Occipital lobe (tissue), 2 donors: Measurements from ENCODE around the gene CPNE5. TPM values are rescaled to one million over a fixed set of nuclear protein-coding genes. Genes with fewer than 3 reads are reported as not detected.

ENCODE experiments used
- DNase-seq: peaks from one replicate; lab custom pipeline; 2025; lab: John Stamatoyannopoulos, UW
- total RNA-seq: library from RNA; depleted of rRNA; stranded (reverse); fragments of >200 nt; gene quantifications from one replicate; pipeline ENCODE4 v1.2.3, GENCODE V29; 2014

Gene CPNE5
- total RNA-seq, 1 donor from 2014 or later = 4.8 TPM

GRCh38 chr6:36836111-36837021 is 2.9 kb downstream of the CPNE5 start:
- DNase-seq = no peak

- no peak for DNase-seq
Observed at GRCh38 chr6:36834576-36835341, 4.5 kb downstream of the CPNE5 start.

GRCh38 chr6:36833182-36833789 is 6.0 kb downstream of the CPNE5 start:
- DNase-seq = no peak

- DNase-seq = no peak
Observed at GRCh38 chr6:36832313-36832712, 6.9 kb downstream of the CPNE5 start.

GRCh38 chr6:36830577-36830976 is 8.7 kb downstream of the CPNE5 start:
- DNase-seq = no peak

- no peak for DNase-seq
Observed at GRCh38 chr6:36829919-36830544, 9.2 kb downstream of the CPNE5 start.

GRCh38 chr6:36827261-36828079 is 11.8 kb downstream of the CPNE5 start:
- no peak for DNase-seq

- DNase-seq = no peak
Observed at GRCh38 chr6:36826520-36827227, 12.6 kb downstream of the CPNE5 start.

GRCh38 chr6:36825994-36826393 is 13.2 kb downstream of the CPNE5 start:
- DNase-seq = no peak

- no peak for DNase-seq
Observed at GRCh38 chr6:36825452-36825851, 13.8 kb downstream of the CPNE5 start.

- DNase-seq = no peak
Observed at GRCh38 chr6:36824253-36824652, 15.0 kb downstream of the CPNE5 start.

- DNase-seq = no peak
Observed at GRCh38 chr6:36823421-36824096, 15.7 kb downstream of the CPNE5 start.

GRCh38 chr6:36822506-36823269 is 16.6 kb downstream of the CPNE5 start:
- DNase-seq = no peak

GRCh38 chr6:36821581-36822335 is 17.5 kb downstream of the CPNE5 start:
- no peak for DNase-seq

GRCh38 chr6:36820700-36821580 is 18.3 kb downstream of the CPNE5 start:
- DNase-seq = no peak

- no peak for DNase-seq
Observed at GRCh38 chr6:36818756-36819155, 20.5 kb downstream of the CPNE5 start.

- no peak for DNase-seq
Observed at GRCh38 chr6:36817847-36818246, 21.4 kb downstream of the CPNE5 start.
